IPS-NIHi7 (cell line): Measurements from ENCODE around the gene PLCB4.

ENCODE experiments used
- DNase-seq: peaks from one replicate; pipeline ENCODE4 v3.0.0; 2012; ENCODE audit warnings: mixed read lengths; ENCODE audit errors: extremely low spot score

Gene PLCB4

GRCh38 chr20:9061434-9061833 is 7.5 kb upstream of the PLCB4 start:
- no peak for DNase-seq

DNA sequence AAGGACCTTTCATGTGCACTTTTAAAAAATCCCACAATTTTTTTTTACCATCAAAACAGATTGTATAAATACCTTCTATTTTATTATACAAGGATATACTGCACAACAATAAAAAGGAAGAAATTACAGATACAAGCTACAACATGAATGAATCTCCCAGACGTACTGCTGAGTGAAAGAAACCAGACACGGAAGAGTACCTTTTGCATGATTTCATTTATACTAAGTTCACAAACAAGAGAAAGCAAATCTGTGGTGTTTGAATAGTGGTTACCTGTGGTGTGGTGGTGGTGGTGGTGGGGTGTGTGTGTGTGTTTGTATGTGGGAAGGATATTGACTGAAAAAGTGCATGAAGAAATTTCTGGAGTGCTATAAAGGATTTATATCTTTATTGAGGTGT is 6.8 kb upstream of the PLCB4 start:
- DNase-seq = no peak

DNA sequence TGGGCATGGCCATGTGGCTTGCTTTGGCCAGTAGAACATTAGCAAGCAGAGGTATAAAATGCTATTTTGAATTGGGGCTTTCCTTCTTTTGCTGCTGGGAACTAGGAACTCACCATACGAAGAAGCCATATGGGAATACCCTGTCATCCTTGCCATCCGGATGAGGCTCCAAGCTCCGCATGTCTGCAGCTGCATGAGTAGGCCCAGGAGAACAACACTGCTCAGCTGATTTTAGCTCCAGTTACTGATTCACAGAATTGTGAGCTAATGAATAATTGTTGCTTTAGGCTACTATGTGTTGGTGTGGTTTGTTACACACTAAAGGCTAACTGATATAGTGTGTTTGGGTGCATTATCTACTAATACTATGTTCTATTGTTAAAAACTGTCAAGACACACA is 2.7 kb upstream of the PLCB4 start:
- no peak for DNase-seq

DNA sequence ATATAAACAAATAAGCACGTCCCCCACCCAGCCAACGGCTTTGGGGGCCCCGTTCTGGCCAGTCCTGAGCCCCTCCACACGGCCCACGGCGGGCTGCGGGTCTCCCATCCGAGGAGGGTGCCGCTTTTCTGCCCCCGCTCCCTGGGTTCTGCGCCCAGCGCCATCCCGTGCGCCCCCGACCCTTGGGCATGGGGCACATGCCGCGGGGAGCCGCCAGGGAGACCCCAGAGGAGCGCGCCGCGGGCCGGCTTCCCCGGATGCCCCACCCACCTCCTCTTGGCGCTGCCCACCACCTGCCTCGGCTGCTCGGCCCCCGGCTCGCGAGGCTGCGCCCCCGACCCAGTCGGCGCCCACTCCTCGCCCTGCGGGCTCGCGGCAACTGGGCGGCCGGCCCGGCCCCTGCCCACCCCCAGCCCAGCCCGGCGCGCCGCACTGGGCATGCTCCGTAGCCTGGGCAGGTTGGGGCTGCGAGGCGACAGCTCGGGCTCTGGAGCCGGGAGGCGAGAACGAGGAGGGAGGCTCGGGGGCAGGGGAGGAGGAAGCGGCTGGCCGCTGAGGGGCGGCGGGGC is 570 bp upstream of the PLCB4 start:
- peak; percentile 77 for DNase-seq

DNA sequence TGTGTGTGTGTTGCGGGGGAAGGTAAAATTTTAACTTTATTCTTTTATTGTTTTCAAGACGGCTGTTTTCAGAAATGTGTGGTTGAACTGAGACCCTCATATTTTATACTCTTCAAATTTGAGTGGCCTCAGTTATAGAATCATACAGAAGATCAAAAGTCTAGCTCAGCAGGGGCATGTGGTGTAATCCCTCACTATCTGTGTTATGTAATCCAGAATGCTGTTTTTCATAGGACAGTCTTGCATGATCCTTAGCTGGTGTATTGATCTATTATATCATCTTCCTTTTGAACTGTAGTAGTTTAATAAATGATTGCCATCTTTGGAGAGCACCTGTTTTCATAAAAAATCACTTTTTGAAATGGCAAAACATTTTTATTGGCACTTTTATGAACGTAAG is 1.4 kb downstream of the PLCB4 start:
- no peak for DNase-seq

- no peak for DNase-seq
Observed at GRCh38 chr20:9071976-9072726, 3.3 kb downstream of the PLCB4 start.

- DNase-seq = peak; percentile 31
Observed at GRCh38 chr20:9072861-9073500, 4.1 kb downstream of the PLCB4 start.

DNA sequence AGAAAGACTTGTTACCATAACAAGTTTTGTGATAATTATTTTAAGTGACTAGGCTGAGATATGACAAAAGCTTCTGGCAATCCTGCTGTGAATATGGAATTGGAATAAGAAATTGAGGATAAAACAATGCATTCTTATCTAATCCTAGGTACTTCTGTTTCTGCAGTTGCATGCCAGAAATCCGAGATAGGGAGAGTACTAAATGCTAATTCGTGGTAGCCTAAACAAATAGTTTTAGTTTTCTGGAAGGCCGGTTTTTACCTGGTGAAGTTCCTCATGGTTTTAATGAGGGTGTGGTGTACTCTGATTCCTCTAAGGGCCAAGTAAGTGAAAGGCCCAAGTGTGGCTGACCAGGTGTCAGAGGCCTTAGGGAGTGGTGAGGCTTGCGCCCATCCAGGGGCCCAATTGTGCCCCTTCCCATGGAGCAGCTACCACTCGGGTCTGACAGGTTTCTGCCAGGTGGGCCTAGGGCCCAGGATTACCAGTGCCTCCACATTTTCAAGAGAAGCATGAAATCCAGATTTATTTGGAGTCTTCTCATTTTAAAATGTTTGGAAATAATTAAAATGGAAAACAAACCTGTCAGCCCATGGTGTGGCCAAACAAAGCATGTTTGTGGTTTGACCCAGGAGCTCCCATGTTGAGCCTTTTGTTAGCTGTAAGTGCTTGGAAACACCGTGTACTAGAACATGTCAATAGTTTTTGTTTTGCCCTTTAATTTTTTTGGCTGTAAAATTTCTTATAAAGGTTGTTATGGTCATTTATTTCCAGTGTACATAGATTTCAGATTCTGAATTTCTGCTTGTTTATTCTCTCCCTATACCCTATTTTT is 6.6 kb downstream of the PLCB4 start:
- no peak for DNase-seq

- DNase-seq = no peak
Observed at GRCh38 chr20:9076440-9076839, 7.6 kb downstream of the PLCB4 start.

DNA sequence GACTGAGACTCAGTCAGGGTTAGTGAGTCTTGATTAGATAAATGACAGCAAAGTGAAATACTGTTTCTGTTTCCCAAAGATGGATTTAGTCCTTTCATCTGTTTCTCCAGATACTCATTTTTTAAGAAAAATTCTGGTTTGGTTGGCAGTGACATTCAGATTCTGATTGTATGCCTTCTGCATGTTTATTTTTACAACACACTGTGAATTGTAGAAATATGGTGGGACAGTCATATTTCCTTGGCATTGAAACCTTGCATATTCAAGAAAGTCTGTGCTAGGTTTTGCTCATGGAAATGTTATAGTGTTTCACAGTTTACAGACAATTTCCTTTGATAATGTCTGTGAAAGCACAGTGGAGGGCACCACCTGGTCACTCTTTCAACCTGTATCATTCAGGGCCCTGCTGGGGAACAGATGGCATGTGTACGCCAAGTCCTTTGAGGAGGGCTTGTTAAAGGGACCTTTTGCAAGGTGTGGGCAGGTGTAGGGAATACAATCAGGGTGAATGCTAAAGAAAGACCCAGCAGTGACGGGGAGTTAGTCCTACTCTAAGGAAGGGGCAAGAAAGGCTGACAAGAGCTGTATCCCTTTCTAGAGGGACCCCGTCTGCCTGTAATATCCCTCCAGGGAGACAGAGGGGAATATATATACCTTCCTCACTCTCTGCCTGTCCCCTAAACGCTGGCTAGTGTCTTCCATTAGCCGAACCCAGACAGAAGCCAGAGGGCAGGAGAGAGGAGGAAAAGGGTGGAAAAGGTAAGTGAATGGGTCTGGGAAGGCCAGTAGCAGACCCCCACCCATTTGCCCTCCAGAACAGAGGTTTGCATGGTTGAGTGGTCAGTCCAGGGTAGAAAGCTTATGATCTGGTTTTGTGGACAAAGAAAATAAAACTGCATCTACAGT is 10.2 kb downstream of the PLCB4 start:
- DNase-seq = no peak

GRCh38 chr20:9081423-9081966 is 12.6 kb downstream of the PLCB4 start:
- DNase-seq = no peak

DNA sequence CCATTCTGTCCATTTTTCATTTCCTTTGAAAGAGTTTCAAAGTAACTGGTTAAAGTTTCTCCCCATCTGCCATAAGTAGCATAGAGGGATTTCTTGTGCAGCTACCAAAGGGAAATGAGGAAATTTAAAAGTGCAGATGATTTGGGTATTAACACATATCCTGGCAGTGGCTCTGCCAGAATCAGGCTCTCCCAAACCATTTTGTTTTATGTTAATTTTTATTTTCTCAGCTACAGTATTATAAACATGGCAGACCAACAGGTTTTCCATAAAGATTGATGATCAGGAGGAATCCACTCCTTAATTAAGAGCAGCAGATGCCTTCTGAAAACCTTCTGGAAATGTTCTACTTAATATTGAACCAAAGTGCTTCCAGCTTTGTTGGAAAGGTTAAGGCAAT is 13.9 kb downstream of the PLCB4 start:
- DNase-seq = no peak

- DNase-seq = no peak
Observed at GRCh38 chr20:9087531-9088217, 18.8 kb downstream of the PLCB4 start.

- DNase-seq = no peak
Observed at GRCh38 chr20:9088556-9088955, 19.7 kb downstream of the PLCB4 start.

- no peak for DNase-seq
Observed at GRCh38 chr20:9092113-9092512, 23.2 kb downstream of the PLCB4 start.

DNA sequence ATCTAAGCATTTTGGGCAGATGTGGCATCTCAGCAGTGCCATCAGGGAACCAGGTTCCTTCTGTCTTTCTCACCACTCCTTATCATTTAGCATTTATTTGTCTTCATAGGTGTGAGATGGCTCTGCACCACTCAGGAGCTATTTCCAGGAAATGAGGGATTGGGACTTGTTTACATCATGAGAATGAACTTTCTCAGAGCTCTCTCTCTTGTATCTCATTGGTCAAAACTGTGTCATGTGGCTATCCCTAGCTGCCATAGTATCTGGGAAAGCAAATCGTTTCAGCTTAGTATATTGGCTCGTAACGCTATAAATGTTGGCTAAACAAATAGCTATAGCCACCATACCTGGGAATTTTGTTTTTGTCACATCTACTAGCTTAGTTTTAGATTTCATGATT is 23.8 kb downstream of the PLCB4 start:
- DNase-seq = no peak

DNA sequence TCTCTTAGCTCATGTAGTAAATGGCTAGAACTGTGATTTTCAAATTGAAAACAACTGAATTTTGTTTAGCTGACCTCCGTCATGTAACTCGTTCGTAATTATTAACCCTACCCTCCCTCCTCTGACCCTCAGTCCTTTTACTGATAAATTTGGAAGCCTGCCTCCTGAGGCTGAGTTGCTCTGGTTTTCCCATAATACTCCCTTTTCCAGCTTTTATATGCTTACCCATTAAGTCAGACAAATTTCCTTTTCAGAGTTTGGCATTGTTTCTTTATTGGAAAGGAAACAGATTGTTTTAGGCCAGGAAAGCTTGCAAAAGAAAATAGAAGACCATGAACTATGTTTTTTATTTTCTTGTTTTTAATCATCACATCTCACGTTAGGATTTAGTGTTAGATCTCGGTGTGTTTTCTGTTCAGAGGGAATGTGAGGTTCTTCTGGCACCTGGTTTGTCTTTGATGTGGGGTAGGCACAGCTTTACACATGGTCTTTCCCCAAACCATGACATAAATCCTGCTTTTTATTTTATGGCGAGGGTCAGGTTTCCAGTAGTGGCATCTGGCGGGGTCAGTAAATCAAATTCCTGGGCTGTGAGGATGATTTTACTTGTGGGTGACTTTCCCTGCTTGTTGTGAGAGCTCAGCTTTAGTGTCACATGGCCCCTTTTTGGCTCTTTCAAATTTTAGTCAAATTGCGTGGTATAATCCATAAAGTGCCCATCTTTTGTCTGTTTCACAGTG is 24.5 kb downstream of the PLCB4 start:
- no peak for DNase-seq

DNA sequence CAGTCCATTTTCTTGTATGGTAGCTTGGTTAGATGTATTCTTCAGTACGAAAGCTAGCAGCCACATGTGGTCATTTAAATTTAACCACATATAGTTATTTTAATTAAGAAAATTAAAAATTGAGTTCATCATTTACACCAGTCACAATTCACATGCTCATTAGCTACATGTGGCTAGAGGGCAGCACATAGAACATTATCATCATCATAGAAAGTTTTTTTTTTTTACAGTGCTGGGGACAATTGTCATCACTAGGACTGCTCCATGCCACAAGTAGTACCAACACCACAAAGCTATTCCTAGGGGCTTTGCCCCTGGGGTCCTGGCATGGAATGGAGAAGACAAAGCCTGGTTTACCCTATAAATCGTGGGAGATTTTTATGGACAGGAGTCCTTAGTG is 30.5 kb downstream of the PLCB4 start:
- DNase-seq = no peak

DNA sequence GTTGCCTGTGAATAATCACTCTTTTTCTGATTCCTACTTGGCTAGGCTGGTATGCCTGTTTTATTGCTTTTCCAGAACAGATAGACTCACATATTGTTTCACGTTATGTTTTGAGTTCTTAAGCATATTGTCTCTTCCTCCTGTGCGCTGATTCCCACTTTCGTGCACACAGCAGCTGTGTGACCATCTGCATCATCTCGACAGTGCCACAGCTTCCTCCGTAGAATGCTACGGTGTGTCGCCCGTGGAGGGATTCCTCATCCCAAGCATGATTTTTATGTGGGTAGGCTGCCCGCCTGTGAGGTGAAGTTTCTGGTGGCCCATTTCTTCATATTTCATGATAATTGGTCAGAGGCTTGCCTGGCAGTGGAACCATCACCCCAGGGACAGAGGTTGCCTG is 31.8 kb downstream of the PLCB4 start:
- no peak for DNase-seq

GRCh38 chr20:9102456-9102855 is 33.6 kb downstream of the PLCB4 start:
- DNase-seq = no peak
